ENCODE data around the gene ZNF189. TPM values are rescaled to one million over a fixed set of nuclear protein-coding genes. Genes with fewer than 3 reads are reported as not detected.

Gene ZNF189
- total and polyA plus RNA-seq, 11 donors: 10.0 to 34.6 (median 19.3) TPM

DNA sequence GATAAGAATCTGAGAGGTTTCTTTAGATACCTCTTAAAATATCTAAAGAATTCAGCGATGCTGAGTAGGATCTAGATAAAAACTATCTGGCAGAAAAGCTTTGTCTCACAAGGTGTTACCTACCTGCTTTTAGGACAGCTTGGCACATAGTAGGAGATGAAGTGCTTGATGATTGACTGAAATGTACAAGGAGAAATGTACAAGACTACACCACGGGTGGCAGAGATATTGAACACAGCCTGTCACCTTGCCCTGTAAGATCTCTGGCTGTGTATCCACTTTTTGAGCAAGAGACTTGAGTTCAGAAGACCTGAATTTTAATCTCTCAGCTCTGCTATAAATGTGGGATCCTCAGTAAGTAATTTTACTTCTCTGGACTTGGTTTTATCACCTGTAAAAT, 21.2 kb downstream of the ZNF189 start:
- TF ChIP-seq POLR2A (IDR thresholded peaks at IDR 0.05): no peak
- TF ChIP-seq, protein P1, sequence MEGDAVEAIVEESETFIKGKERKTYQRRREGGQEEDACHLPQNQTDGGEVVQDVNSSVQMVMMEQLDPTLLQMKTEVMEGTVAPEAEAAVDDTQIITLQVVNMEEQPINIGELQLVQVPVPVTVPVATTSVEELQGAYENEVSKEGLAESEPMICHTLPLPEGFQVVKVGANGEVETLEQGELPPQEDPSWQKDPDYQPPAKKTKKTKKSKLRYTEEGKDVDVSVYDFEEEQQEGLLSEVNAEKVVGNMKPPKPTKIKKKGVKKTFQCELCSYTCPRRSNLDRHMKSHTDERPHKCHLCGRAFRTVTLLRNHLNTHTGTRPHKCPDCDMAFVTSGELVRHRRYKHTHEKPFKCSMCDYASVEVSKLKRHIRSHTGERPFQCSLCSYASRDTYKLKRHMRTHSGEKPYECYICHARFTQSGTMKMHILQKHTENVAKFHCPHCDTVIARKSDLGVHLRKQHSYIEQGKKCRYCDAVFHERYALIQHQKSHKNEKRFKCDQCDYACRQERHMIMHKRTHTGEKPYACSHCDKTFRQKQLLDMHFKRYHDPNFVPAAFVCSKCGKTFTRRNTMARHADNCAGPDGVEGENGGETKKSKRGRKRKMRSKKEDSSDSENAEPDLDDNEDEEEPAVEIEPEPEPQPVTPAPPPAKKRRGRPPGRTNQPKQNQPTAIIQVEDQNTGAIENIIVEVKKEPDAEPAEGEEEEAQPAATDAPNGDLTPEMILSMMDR (IDR thresholded peaks at IDR 0.05): no peak
- intact Hi-C loops (cut with DNase I): no loop called here
- Histone ChIP-seq H3K27ac (no peak overlapping the region), H3K4me3 (no peak overlapping the region), H3K27me3 (no peaks in the 10 kb centered on the region), H3K9me3 (peaks cover 0 to 50% (median 4%) of the 10 kb centered on the region in 12 donors), H3K4me1 (peaks cover 0 to 13% (median 0%) of the 10 kb centered on the region in 12 donors), H3K36me3 (peaks cover 0 to 6% (median 0%) of the 10 kb centered on the region in 9 donors)
- 53 to 64% (median 56%) methylated on average over 2 of the region's 2 CpGs for WGBS, 4 donors
- DNase-seq: no peak
- peak in 2 of 4 donors; percentile 58 to 63 for ATAC-seq

DNA sequence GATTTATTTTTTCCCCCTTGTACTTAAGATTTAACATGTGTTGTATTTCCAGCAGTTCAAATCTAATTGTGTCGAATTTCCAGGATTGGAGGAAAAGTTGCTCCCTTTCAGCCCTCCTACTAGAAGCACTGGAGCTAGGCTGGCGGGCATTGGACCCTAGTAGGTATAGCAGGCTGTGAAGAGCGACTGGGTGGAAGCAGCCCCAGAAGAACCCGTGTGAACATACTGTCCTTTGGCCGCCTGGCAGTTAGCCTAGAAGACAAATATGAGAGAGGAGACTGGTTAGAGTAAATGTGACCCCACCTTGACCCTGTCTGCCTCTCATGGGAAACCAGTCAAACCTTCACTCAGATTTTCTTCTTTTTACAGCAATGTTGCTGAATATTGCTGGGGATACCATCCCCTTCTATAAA, 23.0 kb downstream of the ZNF189 start:
- intact Hi-C loops (cut with DNase I): no loop called here
- Histone ChIP-seq H3K4me3 (no peak overlapping the region), H3K27me3 (no peaks in the 10 kb centered on the region), H3K36me3 (peaks cover 0 to 3% (median 0%) of the 10 kb centered on the region in 9 donors), H3K9me3 (peaks cover 0 to 35% (median 0%) of the 10 kb centered on the region in 12 donors), H3K27ac (peak overlapping the region in 1 of 12 donors; percentile 11), H3K4me1 (peaks cover 0 to 13% (median 0%) of the 10 kb centered on the region in 12 donors)
- DNase-seq (peak; percentile 14 to 57 (median 45)), ATAC-seq (peak in 2 of 4 donors; percentile 30 to 32)
- WGBS, 4 donors: 73 to 84% (median 77%) methylated on average over 5 of the region's 5 CpGs
- TF ChIP-seq POLR2A (IDR thresholded peaks at IDR 0.05): no peak
- TF ChIP-seq, protein P1 (IDR thresholded peaks at IDR 0.05): no peak

- no peak for TF ChIP-seq POLR2A (IDR thresholded peaks at IDR 0.05)
- TF ChIP-seq, protein P1 (IDR thresholded peaks at IDR 0.05): no peak
- DNase-seq: no peak
- ATAC-seq: no peak
- intact Hi-C loops (cut with DNase I): no loop called here
- Histone ChIP-seq H3K27ac (no peak overlapping the region), H3K36me3 (no peaks in the 10 kb centered on the region), H3K9me3 (no peaks in the 10 kb centered on the region), H3K27me3 (no peaks in the 10 kb centered on the region), H3K4me1 (peaks cover 0 to 4% (median 0%) of the 10 kb centered on the region in 12 donors), H3K4me3 (no peak overlapping the region)
- WGBS, 4 donors: 87 to 93% (median 91%) methylated on average over 8 of the region's 8 CpGs
Observed at GRCh38 chr9:101427358-101427757, 28.7 kb downstream of the ZNF189 start.

GRCh38 chr9:101427957-101428655, 29.5 kb downstream of the ZNF189 start:
- DNase-seq (no peak), ATAC-seq (no peak)
- no peaks in the 10 kb centered on the region for H3K36me3 ChIP-seq
- WGBS, 4 donors: 87 to 95% (median 94%) methylated on average over 3 of the region's 3 CpGs
- TF ChIP-seq, protein P1 (IDR thresholded peaks at IDR 0.05): no peak
- no peak for TF ChIP-seq POLR2A (IDR thresholded peaks at IDR 0.05)
- H3K9me3 ChIP-seq: no peaks in the 10 kb centered on the region
- no peak overlapping the region for H3K4me3 ChIP-seq
- no peaks in the 10 kb centered on the region for H3K27me3 ChIP-seq
- H3K27ac ChIP-seq: no peak overlapping the region
- H3K4me1 ChIP-seq: no peaks in the 10 kb centered on the region
- intact Hi-C loops (cut with DNase I): no loop called here

Measured in heart left ventricle (tissue), 16 donors.